Measurements from ENCODE around the gene ZBTB14. TPM values are rescaled to one million over a fixed set of nuclear protein-coding genes. Genes with fewer than 3 reads are reported as not detected.

Gene ZBTB14
- total RNA-seq, 4 donors from 2014 or later = 5.9 to 9.5 (median 6.6) TPM

- Histone ChIP-seq H3K9me3 (no peaks in the 10 kb centered on the region), H3K27ac (no peak overlapping the region), H3K4me3 (no peak overlapping the region), H3K27me3 (no peaks in the 10 kb centered on the region), H3K4me1 (no peaks in the 10 kb centered on the region), H3K36me3 (no peaks in the 10 kb centered on the region)
- TF ChIP-seq POLR2A (IDR thresholded peaks at IDR 0.05) (no peak), CTCF (IDR thresholded peaks at IDR 0.05 in 4 of 5, conservative IDR thresholded peaks at IDR 0.05 in 1 of 5) (no peak)
- ATAC-seq (no peak), DNase-seq (no peak)
- intact Hi-C loops (cut with DNase I; ENCODE audit: low total_unique reads) (no loop called here), in situ Hi-C loops (cut with MboI; ENCODE audit: low sequenced_read_pairs in 4 of 4) (no loop called here)
These were observed 10.3 kb upstream of the ZBTB14 start for GRCh38 chr18:5305835-5306234.

GRCh38 chr18:5304232-5304631 is 8.7 kb upstream of the ZBTB14 start:
- Histone ChIP-seq H3K9me3 (no peaks in the 10 kb centered on the region), H3K36me3 (no peaks in the 10 kb centered on the region), H3K4me3 (no peak overlapping the region), H3K4me1 (no peaks in the 10 kb centered on the region), H3K27me3 (no peaks in the 10 kb centered on the region), H3K27ac (no peak overlapping the region)
- in situ Hi-C loops (cut with MboI; ENCODE audit: low sequenced_read_pairs in 4 of 4) (no loop called here), intact Hi-C loops (cut with DNase I; ENCODE audit: low total_unique reads) (no loop called here)
- TF ChIP-seq POLR2A (IDR thresholded peaks at IDR 0.05) (no peak), CTCF (IDR thresholded peaks at IDR 0.05 in 4 of 5, conservative IDR thresholded peaks at IDR 0.05 in 1 of 5) (no peak)
- ATAC-seq = no peak
- DNase-seq = no peak

GRCh38 chr18:5303636-5304035 is 8.1 kb upstream of the ZBTB14 start:
- DNase-seq = no peak
- TF ChIP-seq CTCF (IDR thresholded peaks at IDR 0.05 in 4 of 5, conservative IDR thresholded peaks at IDR 0.05 in 1 of 5) = no peak
- TF ChIP-seq POLR2A (IDR thresholded peaks at IDR 0.05) = no peak
- Histone ChIP-seq H3K9me3 (no peaks in the 10 kb centered on the region), H3K27ac (no peak overlapping the region), H3K36me3 (no peaks in the 10 kb centered on the region), H3K4me1 (no peaks in the 10 kb centered on the region), H3K27me3 (no peaks in the 10 kb centered on the region), H3K4me3 (no peak overlapping the region)
- in situ Hi-C loops (cut with MboI; ENCODE audit: low sequenced_read_pairs in 4 of 4) (no loop called here), intact Hi-C loops (cut with DNase I; ENCODE audit: low total_unique reads) (no loop called here)
- ATAC-seq = no peak

- in situ Hi-C loops (cut with MboI; ENCODE audit: low sequenced_read_pairs in 4 of 4) = no loop called here
- H3K36me3 ChIP-seq = no peaks in the 10 kb centered on the region
- no peaks in the 10 kb centered on the region for H3K4me1 ChIP-seq
- H3K27ac ChIP-seq = no peak overlapping the region
- ATAC-seq = no peak
- H3K9me3 ChIP-seq = no peaks in the 10 kb centered on the region
- no peak for DNase-seq
- intact Hi-C loops (cut with DNase I; ENCODE audit: low total_unique reads) = no loop called here
- H3K4me3 ChIP-seq = no peak overlapping the region
- TF ChIP-seq POLR2A (IDR thresholded peaks at IDR 0.05) (no peak), CTCF (IDR thresholded peaks at IDR 0.05 in 4 of 5, conservative IDR thresholded peaks at IDR 0.05 in 1 of 5) (no peak)
- no peaks in the 10 kb centered on the region for H3K27me3 ChIP-seq
These were observed 7.1 kb upstream of the ZBTB14 start for GRCh38 chr18:5302606-5303005.

- in situ Hi-C loops (cut with MboI; ENCODE audit: low sequenced_read_pairs in 4 of 4) (no loop called here), intact Hi-C loops (cut with DNase I; ENCODE audit: low total_unique reads) (no loop called here)
- DNase-seq = no peak
- Histone ChIP-seq H3K4me1 (peaks cover 0 to 5% of the 10 kb centered on the region in 2 donors), H3K27ac (no peak overlapping the region), H3K27me3 (no peaks in the 10 kb centered on the region), H3K4me3 (no peak overlapping the region), H3K9me3 (no peaks in the 10 kb centered on the region), H3K36me3 (no peaks in the 10 kb centered on the region)
- ATAC-seq = no peak
- no peak for TF ChIP-seq POLR2A (IDR thresholded peaks at IDR 0.05)
- TF ChIP-seq CTCF (IDR thresholded peaks at IDR 0.05 in 4 of 5, conservative IDR thresholded peaks at IDR 0.05 in 1 of 5) = no peak
These were observed 5.0 kb upstream of the ZBTB14 start for GRCh38 chr18:5300476-5301010.
